Heart left ventricle (tissue), 13 donors: ENCODE measurements around the gene TXNDC9.

Source experiments
- CTCF ChIP-seq, 12 donors: fragments of 200-600 bp; sonication (generic) in 4 of 12; IDR thresholded peaks; one replicate each; pipeline versions ENCODE4 v1.5.0 to v1.8.0; 2018 to 2022; ENCODE audit warnings: antibody characterized with exemption in 12 of 12, mild to moderate bottlenecking in 5 of 12
- POLR2A ChIP-seq, 2 donors: fragments of 450-650 bp; IDR thresholded peaks; one replicate each; pipeline ENCODE4 v1.6.1; 2017; ENCODE audit warnings: antibody characterized with exemption in 2 of 2, mild to moderate bottlenecking in 2 of 2, moderate library complexity in 2 of 2
- donor health status: ischemic (EF 13 %, LVEDD 7.1; RV severe dilation, severe dysfunction).
- donor health status: DM: no; HTN: yes; CAD: no.
- donor health status: DM: no; HTN: no; CAD: no.
- donor health status: ischemic (EF 25% LVEDD 6.9; RV normal size, moderate dysfunction).
- donor health status: ischemic (EF 25% LVEDD 5.7; RV mildly dilated, moderate dysfunction).
- donor health status: ischemic (EF 35%, LVEDD 5.7; RV mildly dilated, moderate dysfunction).
- donor health status: nonischemic (EF 11% LVEDD 7.7; RV severe dilation, severe dysfunction).
- donor health status: DM: yes; HTN: yes; CAD: no.
- donor health status: PGD.
- donor health status: ischemic (EF 29% LVEDD 5.4; RV normal size, mild dysfunction).
- donor health status: nonischemic (EF 23%, LVEDD 6.1; RV moderate dilation, normal function).

- TF ChIP-seq CTCF (IDR thresholded peaks at IDR 0.05) (no peak), POLR2A (IDR thresholded peaks at IDR 0.05) (no peak)
Measured at GRCh38 chr2:99340669-99341236, 4.6 kb upstream of the TXNDC9 start.
